Stimulated activated CD8-positive, alpha-beta memory T cell treated with anti-CD3 and anti-CD28 coated beads, Interleukin-12 subunit alpha, Interleukin-12 subunit beta, amount 100 ng/mL, for 24 hours (primary cell): ENCODE results near the gene AKAP10.
A peak's percentile ranks its signal among the peaks of the same experiment; 100 is the strongest.
"Not testable (repeated sequence)": the region's sequence is repeated elsewhere in the genome, so short reads cannot be mapped to it uniquely, and the experiment has no call there.

Source experiments
- DNase-seq: peaks from one replicate; pipeline ENCODE4 v3.0.0-alpha.2; 2020; ENCODE audit errors: extremely low read depth

AKAP10 gene

GRCh38 chr17:19977293-19978208, at the start of gene AKAP10:
TSS of gene AKAP10 (minus strand) at chr17:19977828. CDS start at chr17:19977679, 149 bp downstream.
- DNase-seq, result peak; percentile 93

GRCh38 chr17:20026960-20027359, 49.3 kb upstream of the AKAP10 start:
- no peak for DNase-seq

GRCh38 chr17:20022701-20023100, 45.1 kb upstream of the AKAP10 start:
- DNase-seq, result no peak

GRCh38 chr17:20016475-20016992, 38.9 kb upstream of the AKAP10 start:
- DNase-seq, result not testable (repeated sequence)

GRCh38 chr17:20012017-20012536, 34.4 kb upstream of the AKAP10 start:
- DNase-seq, result no peak

DNA sequence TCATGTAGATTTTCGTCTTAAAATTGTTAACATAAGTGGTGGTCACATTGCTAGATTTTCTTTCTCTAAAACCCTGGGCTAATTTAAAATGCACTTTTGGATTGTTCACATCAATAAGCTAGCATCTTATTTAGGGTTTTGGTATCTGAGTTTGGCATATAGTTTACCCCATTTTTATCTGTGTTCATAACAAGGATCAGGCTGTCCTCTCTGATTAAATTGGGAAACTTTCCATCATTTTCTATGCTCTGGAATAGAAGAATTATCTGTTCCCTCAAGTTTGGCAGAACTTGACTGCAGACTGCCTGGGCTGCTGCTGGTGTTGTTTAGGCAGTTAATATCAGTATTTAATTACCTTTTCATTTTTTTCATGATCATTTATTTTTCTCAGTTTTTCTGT, 33.3 kb upstream of the AKAP10 start:
- DNase-seq, result no peak

- no peak for DNase-seq
These were observed 32.7 kb upstream of the AKAP10 start for GRCh38 chr17:20010099-20010863.

DNA sequence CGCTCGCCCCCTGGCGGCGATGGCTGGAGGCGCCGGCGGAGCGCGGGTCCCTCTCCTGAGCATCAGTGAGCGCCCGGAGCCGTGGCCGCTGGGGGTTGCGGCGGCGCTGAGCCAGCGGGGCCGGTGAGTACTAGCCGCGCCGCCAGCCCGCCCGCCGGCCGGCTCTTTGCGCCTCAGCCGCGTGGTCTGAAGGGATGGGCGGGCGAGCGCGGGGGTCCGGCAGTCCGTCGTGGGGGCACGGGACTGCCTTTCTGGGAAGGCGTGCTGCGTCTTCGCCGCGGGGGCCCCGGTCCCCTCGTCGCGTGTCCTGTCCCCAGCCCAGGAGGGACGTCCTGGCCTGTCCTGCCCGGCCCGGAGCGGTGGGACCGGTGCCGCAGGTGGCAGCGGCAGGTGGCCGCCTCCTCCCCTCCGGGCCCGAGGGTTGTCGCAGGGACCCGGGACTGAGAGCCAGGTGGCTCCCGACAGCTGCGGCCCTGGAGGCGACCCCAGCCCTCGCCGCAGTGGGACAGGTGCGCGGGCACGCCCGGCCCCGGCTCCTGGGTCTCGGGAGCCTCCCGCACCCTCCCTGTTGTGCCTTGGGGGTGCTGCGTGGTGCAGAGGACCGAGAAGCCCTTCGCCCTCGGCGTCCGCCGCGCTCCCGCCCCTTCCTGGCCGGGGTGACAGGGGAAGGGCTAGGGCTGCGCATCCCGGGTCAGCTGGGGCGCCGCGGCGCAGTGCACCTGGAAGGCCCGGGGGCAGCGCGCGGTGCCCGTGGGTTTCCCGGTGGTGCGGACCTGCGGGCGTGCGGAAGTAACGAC, 31.9 kb upstream of the AKAP10 start, which contains the start of gene SPECC1:
Gene SPECC1 (plus strand): TSS at position 58 of the 797 bp plus-strand sequence. CDS start 87,293 bp downstream, outside the sequence.
- DNase-seq, result peak; percentile 52

- no peak for DNase-seq
These were observed 31.3 kb upstream of the AKAP10 start for GRCh38 chr17:20009052-20009301.

GRCh38 chr17:20008242-20009051, 30.8 kb upstream of the AKAP10 start:
- no peak for DNase-seq

GRCh38 chr17:19996502-19996901, 18.9 kb upstream of the AKAP10 start:
- DNase-seq, result no peak

DNA sequence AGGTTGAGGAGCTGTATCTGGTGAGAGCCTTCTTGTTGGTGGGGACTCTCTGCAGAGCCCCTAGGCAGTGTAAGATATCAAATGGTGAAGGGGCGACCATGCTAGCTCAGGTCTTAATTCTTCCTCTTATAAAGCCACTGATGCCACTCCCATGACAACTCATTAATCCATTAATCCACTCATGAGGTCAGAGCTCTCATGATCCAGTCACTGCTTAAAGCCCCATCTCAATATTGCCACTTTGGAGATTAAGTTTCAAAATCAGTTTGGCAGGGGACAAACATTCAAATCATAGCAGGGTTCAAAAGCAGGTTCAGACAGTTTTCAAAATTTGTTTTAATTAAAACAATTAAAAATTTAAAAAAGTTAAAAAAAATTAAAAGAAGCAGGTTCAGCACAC, 18.5 kb upstream of the AKAP10 start:
- no peak for DNase-seq

DNA sequence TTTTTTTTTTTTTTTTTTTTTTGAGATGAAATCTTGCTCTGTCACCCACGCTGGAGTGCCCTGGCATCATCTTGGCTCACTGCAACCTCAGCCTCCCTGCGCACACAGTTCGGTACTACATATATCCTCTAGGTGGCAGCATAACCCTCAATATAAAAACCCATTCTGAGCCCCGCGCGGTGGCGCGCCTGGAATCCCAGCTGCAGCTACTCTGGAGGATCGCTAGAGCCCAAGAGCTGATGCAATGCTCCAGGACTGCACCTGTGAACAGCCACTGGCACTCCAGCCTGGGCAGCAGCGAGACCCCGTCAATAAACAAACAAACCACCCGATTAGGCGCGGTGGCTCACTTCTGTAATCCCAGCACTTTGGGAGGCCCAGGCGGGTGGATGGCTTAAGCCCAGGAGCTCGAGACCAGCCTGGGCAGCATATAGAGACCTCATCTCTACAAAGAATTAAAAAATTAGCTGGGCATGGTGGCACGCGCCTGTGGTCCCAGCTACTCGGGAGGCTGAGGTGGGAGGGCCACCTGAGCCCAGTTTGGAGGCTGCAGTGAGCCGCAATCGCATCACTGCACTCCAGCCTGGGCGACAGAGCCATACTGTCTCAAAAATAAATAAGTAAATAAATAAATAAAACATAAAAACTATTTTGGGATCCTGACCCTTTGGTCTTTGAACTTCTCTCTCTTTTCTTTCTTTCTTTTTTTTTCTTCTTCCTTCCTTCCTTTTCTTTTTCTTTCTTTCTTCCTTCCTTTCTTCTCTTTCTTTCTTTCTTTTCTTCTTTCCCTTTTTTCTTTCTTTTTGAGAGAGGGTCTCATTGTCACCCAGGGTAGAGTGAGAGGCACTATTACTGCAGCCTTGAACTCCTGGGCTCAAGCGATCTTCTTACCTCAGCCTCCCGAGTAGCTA, 15.4 kb upstream of the AKAP10 start:
- DNase-seq, result no peak

DNA sequence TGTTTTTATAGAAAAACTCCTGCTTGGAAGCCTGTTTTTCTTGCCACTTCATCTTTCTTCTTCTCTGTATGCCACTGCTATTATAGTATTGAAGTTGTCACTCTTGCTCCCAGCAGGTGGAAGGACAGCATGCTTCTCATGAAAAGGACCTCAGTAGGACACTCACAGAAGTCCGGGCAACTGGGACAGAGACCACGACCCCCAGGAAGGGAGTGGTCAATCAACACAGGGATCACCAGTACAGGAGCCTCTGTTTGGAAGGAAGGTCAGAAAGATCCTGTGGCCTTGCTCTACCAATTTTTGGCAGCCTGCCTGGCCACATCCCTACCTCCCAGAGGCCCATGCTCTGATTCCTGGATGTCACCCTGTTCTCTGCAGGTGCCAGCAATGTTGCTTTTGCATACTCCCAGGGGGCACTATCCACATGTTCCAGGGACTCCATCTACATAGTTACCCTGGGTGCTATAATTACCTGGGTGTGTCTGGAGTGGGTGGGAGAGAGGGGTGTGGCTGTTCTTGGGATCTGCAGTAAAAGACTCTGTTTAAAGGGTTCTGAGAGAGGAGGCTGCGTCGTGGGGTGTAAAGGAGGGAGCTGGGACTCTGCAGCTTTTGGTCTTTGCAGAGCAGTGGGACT, 13.7 kb upstream of the AKAP10 start:
- DNase-seq, result no peak

DNA sequence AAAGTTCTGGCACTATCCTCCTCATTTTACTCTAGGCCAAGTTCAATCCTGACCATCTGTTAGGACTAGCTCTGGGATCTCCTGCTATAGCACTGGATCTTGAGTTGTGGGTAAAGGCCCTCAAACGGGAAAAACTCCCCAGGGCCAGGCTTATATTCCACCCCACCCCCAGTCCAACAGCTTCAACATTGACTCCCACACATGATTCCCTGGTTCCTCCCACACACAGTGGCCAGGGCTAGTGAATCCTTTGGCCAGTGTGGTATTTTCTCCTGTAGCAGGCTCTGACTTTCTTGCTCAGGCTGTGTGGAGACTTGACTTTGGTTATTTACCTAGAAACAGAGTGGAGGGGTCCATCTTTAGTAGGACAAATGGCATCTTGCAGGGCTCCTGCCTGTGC, 10.3 kb upstream of the AKAP10 start:
- no peak for DNase-seq

- no peak for DNase-seq
These were observed 9.6 kb upstream of the AKAP10 start for GRCh38 chr17:19986941-19987861.

GRCh38 chr17:19979917-19980770, 2.5 kb upstream of the AKAP10 start:
- no peak for DNase-seq
